ENCODE data around the gene POLR2H.
A peak's percentile ranks its signal among the peaks of the same experiment; 100 is the strongest.

The POLR2H gene

GRCh38 chr3:184368586-184369183 lies 7.2 kb downstream of the POLR2H start:
- DNase-seq (ENCODE audit: low read depth in 2 of 2, low spot score in 1 of 2), result no peak

GRCh38 chr3:184371570-184372018 lies 10.1 kb downstream of the POLR2H start:
- peak in 1 of 2 donors; percentile 24 for DNase-seq (ENCODE audit: low read depth in 2 of 2, low spot score in 1 of 2)

- DNase-seq (ENCODE audit: low read depth in 2 of 2, low spot score in 1 of 2), result no peak
Measured at GRCh38 chr3:184372296-184372821, 10.8 kb downstream of the POLR2H start.

- DNase-seq (ENCODE audit: low read depth in 2 of 2, low spot score in 1 of 2), result no peak
Measured at GRCh38 chr3:184372911-184373310, 11.4 kb downstream of the POLR2H start.

GRCh38 chr3:184373422-184373821 lies 11.9 kb downstream of the POLR2H start:
- no peak for DNase-seq (ENCODE audit: low read depth in 2 of 2, low spot score in 1 of 2)

GRCh38 chr3:184375747-184376461 lies 14.4 kb downstream of the POLR2H start:
- no peak for DNase-seq (ENCODE audit: low read depth in 2 of 2, low spot score in 1 of 2)

- DNase-seq (ENCODE audit: low read depth in 2 of 2, low spot score in 1 of 2), result no peak
Measured at GRCh38 chr3:184377374-184377773, 15.9 kb downstream of the POLR2H start.

GRCh38 chr3:184377882-184378445 lies 16.5 kb downstream of the POLR2H start, which contains the start of gene THPO:
Gene THPO (minus strand): TSS chr3:184378207. CDS start chr3:184376259, 1,948 bp downstream.
- no peak for DNase-seq (ENCODE audit: low read depth in 2 of 2, low spot score in 1 of 2)

GRCh38 chr3:184378651-184379357 lies 17.3 kb downstream of the POLR2H start:
- no peak for DNase-seq (ENCODE audit: low read depth in 2 of 2, low spot score in 1 of 2)

GRCh38 chr3:184379358-184380184 lies 18.1 kb downstream of the POLR2H start, which contains the start of gene CHRD:
Gene CHRD (plus strand): TSS chr3:184380054. CDS start chr3:184380319, 265 bp downstream.
- DNase-seq (ENCODE audit: low read depth in 2 of 2, low spot score in 1 of 2), result no peak

GRCh38 chr3:184380185-184380626 lies 18.7 kb downstream of the POLR2H start:
- DNase-seq (ENCODE audit: low read depth in 2 of 2, low spot score in 1 of 2), result no peak

GRCh38 chr3:184380627-184381260 lies 19.2 kb downstream of the POLR2H start:
- no peak for DNase-seq (ENCODE audit: low read depth in 2 of 2, low spot score in 1 of 2)

- DNase-seq (ENCODE audit: low read depth in 2 of 2, low spot score in 1 of 2), result no peak
Measured at GRCh38 chr3:184381261-184382224, 20.0 kb downstream of the POLR2H start.

- DNase-seq (ENCODE audit: low read depth in 2 of 2, low spot score in 1 of 2), result no peak
Measured at GRCh38 chr3:184382326-184383032, 21.0 kb downstream of the POLR2H start.

- no peak for DNase-seq (ENCODE audit: low read depth in 2 of 2, low spot score in 1 of 2)
Measured at GRCh38 chr3:184383033-184383740, 21.7 kb downstream of the POLR2H start.

- no peak for DNase-seq (ENCODE audit: low read depth in 2 of 2, low spot score in 1 of 2)
Measured at GRCh38 chr3:184384342-184384741, 22.8 kb downstream of the POLR2H start.

GRCh38 chr3:184384856-184385422 lies 23.4 kb downstream of the POLR2H start:
- no peak for DNase-seq (ENCODE audit: low read depth in 2 of 2, low spot score in 1 of 2)
